Motor neuron (in vitro differentiated cells): ENCODE results near the gene LRRC23. TPM values are rescaled to one million over a fixed set of nuclear protein-coding genes. Genes with fewer than 3 reads are reported as not detected.

ENCODE experiments used
- ATAC-seq, 8 experiments: fragments of 200-7000 bp; cut with Tn5 transposase; replicated peaks in 6 of 8; 2 replicates each; pipeline ENCODE4 v1.8.0; 2021; ENCODE audit warnings: mild to moderate bottlenecking in 8 of 8, moderate library complexity in 8 of 8
- H3K27ac ChIP-seq, 2 donors: fragments of 250-450 bp; sonication (Bioruptor Pico); 2 replicates each; pipeline ENCODE4 v1.9.0; 2021; ENCODE audit warnings: antibody characterized with exemption in 2 of 2, mild to moderate bottlenecking in 2 of 2, moderate library complexity in 1 of 2
- H3K4me1 ChIP-seq, 2 donors: fragments of 250-450 bp; sonication (Bioruptor Pico); replicated peaks in 1 of 2; 2 replicates each; pipeline ENCODE4 v1.6.1; 2021; ENCODE audit warnings: antibody characterized with exemption in 2 of 2, mild to moderate bottlenecking in 2 of 2, moderate library complexity in 1 of 2
- H3K4me3 ChIP-seq, 5 donors: fragments of 250-450 bp; sonication (Bioruptor Pico); 2 replicates each; pipeline ENCODE4 v1.9.0; 2021; ENCODE audit warnings: antibody characterized with exemption in 5 of 5, mild to moderate bottlenecking in 5 of 5, moderate library complexity in 4 of 5
- WGBS, 10 experiments: fragments of 450-650 bp; shearing (Covaris generic); methylation state at CpG; one replicate each; pipeline ENCODE4 v1.0.0; 2022; 5-methylcytosine and 5-hydroxymethylcytosine counted together
- in situ Hi-C, 9 experiments: fragments of 400-800 bp; cut with MboI; loops; one replicate each; pipeline ENCODE4 v1.15.0; 2021; ENCODE audit warnings: low sequenced_read_pairs in 9 of 9, low pct_unique_long_range_greater_than_20kb in 2 of 9; ENCODE audit not compliant: unreplicated experiment in 9 of 9
- total RNA-seq, 8 experiments: library from RNA; unstranded; fragments of 300-600 nt; gene quantifications; 2 replicates each; pipeline versions ENCODE4 v1.2.3 to v1.2.4, GENCODE V29; 2022

LRRC23 gene
- total RNA-seq, 8 experiments from 2014 or later = 4.1 to 51.0 (median 7.1) TPM

DNA sequence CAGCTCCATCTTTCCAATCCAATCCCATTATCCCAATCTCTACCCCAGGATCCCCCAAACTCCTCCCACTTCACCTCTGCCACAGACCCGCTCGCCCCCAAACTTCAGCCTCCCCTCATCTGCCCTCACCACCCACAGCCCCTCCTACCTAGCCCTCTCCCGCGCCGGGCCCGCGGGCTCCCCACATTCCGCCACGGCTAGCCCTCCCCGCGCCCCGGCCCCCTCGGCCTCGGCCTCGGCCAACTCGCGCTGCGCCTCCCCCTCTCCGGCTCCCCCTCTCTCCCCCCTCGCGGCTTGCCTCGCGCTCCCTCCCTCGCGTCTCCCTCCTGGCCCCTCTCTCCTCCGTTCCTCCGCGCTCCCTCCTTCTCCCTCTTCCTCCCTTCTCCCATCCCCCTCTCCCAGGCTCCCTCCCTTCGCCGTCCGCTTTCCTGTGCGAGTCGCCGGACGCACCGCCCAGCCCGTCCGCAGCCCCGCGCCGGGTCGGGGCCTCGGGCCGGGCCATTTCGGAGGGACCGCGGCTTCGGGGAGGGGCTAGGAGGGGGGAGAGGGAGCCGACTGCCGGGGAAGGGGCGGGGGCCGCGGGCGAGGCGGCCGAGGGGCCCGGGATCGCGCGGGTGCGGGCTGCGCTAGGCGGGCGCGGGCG lies 22.9 kb downstream of the LRRC23 start, which contains the start of gene ATN1:
Gene ATN1 (plus strand): TSS at position 581 of the 643 bp plus-strand sequence. CDS start 6,043 bp downstream, outside the sequence.
- in situ Hi-C loops = loop anchor here in 2 of 9 experiments (25.0 kb wide), 1 partner anchor 185 kb away; the partner anchor contains the start of gene C1RL (in 2 of the 2)
- H3K4me1 ChIP-seq = peaks cover 46 to 52% of the 10 kb centered on the region in 2 donors
- WGBS, 10 experiments = 0 to 8% methylated on average over 2 to 3 of the region's 66 CpGs; no CpG with 5 or more reads in 8 of the 10 experiments
- peak; percentile 46 to 74 (median 60) for ATAC-seq
- H3K27ac ChIP-seq = peak within 1 kb of the TSS; percentile 94 to 95
- peak within 1 kb of the TSS; percentile 66 to 98 (median 86) for H3K4me3 ChIP-seq

DNA sequence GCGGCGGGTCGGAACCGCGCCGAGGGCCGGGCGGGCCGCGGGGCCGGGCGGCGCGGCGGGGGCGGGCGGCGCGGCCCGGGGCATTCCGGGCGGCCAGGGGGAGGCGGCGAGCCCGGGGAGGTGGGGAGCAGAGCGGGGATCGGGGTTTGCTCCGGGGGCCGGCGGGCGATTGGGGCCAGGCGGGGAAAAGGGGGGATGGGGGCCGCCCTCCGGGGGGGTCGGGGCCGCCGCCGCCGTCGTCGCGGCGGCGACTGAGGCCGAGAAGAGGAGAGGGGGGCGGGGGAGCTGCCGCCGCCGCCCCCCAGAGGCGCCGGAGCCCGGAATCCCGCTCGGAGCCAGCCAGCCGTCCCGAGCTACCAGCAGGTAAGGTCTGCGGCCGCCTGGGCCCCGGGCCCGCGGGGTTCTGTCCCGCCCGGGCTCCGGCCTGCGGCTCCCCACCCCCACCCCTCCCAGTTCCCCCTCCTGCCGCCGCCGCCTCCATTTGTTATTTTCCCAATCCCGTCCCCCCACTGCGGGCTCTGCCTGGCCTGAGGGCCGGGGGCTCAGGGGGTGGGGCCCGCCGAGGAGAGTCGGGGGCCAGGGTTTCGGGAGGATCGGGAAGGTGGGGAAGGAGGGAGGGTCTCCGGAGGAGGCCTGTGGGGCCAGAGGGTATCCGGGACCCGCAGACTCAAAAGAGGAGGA lies 23.5 kb downstream of the LRRC23 start:
- H3K4me1 ChIP-seq = peaks cover 40 to 48% of the 10 kb centered on the region in 2 donors
- peak overlapping the region; percentile 94 to 95 for H3K27ac ChIP-seq
- peak overlapping the region; percentile 66 to 98 (median 86) for H3K4me3 ChIP-seq
- no CpG with 5 or more reads among the region's 79 CpGs for WGBS, 10 experiments
- in situ Hi-C loops = loop anchor here in 2 of 9 experiments (25.0 kb wide), 1 partner anchor 184 kb away; the partner anchor contains the start of gene C1RL (in 2 of the 2)
- peak in 6 of 8 experiments; percentile 2 to 20 (median 8) for ATAC-seq

DNA sequence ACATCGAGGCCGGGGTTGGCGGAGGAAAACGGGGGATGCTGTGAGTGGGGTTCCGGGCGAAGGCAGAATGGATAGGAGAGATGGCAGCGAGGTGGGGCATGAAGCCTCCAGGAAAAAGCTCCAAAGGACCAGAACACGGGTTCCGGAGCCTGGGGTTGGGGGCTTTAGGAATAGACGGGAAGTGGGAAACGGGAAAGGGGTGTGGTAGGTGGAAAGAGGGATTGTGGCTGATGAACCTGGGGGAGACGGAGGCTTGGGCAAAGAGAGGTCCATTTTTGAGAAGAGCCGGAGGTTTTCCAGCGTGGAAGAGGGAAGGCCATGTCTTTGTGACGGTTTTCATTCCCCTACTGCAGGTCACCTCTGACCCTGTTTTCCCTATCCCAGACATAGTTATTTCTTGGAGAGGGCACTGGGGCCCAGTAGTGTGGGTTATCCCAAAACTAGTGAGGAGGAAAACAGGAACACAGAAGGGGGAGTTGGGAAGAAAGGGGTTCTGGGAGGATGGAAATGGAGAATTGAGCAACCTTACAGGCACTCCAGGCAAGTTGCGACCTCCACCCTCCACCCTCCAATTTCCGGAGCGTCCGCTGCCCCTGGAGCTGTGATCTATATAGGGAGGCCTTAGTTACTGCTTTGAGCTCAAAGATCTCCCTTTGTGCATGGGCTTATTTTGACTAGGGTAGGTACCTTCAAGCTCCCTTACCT lies 24.2 kb downstream of the LRRC23 start:
- in situ Hi-C loops = loop anchor here in 2 of 9 experiments (25.0 kb wide), 1 partner anchor 183 kb away; the partner anchor contains the start of gene C1RL (in 2 of the 2)
- no peak for ATAC-seq
- whole genome bisulfite sequencing, 10 experiments = 0 to 6% (median 3%) methylated on average over 1 to 11 of the region's 19 CpGs; no CpG with 5 or more reads in 5 of the 10 experiments
- H3K4me3 ChIP-seq = peak overlapping the region; percentile 66 to 98 (median 86)
- H3K4me1 ChIP-seq = peaks cover 35 to 46% of the 10 kb centered on the region in 2 donors
- peak overlapping the region; percentile 94 to 95 for H3K27ac ChIP-seq

DNA sequence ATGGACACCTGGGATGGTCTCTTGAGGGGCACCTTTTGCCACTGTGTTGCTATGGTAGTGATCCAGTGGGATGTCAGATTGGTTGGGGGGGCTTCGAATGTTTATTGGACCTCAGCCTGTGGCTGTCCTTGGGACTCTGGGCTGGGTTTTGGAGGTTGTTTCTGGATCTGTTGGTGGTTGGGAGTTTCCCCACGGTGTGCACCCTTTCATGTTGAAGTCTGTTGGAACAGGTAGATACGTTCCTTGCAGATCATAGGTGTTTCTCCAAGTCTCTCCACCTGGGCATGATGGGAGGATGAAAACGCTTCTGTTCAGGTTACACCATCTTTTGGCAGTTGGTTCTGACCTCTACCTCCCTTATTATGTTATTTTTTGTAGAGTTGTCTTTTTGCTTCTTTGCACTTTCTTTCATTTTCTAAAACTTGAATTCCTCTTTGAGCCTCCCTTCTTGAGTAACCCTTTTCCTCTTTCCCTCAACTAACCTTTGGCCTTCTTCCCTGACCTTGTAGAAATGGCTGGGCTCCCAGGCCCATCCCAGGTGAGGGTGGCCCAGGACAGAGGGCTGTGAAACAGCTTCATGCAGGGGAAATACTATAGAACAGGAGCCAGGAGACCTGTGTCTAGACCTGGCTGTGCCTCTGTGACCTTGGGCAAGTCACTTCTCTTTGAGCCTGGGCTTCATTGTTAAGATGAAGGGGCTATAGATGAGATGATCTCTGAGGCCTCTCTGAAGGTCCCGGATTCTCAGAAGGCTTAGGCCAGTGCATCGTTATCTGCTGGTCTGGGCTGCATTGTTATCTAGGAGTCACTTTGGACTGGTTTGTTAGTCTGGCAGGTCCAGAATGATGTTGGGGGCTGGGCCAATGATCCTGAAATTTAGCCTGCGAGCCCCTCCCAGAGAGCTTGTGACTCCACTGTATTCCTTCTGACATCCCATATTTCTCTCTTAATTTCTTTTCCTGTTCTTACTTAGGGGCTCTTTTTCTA lies 25.1 kb downstream of the LRRC23 start:
- Histone ChIP-seq H3K27ac (peak overlapping the region in 1 of 2 donors; percentile 95), H3K4me3 (peak overlapping the region; percentile 66 to 98 (median 86)), H3K4me1 (peaks cover 29 to 42% of the 10 kb centered on the region in 2 donors)
- no peak for ATAC-seq
- in situ Hi-C loops = loop anchor here in 2 of 9 experiments (25.0 kb wide), 1 partner anchor 183 kb away; the partner anchor contains the start of gene C1RL (in 2 of the 2)
- 38 to 89% (median 58%) methylated on average over 1 to 5 of the region's 7 CpGs for WGBS, 10 experiments

DNA sequence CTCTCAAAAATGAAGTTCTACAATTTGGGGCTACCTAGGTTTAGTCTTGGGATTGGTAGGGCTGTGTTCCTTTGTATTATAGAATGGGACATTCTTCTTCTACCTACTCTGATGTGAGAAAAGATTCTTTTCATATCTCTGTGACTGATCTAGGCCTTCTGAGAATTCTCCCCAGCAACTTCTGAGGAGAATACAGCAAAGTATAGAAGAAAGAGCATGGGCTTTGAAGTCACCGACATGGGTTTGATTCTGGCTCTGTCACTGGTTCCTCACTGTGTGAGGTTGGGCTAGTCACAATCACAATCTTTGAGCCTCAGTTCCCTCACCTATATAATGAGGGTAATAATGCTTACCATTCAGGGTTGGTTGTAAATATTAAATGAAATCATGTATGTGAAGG lies 28.1 kb downstream of the LRRC23 start:
- no peak for ATAC-seq
- in situ Hi-C loops = loop anchor here in 2 of 9 experiments (25.0 kb wide), 1 partner anchor 180 kb away; the partner anchor contains the start of gene C1RL (in 2 of the 2)
- 20 to 100% (median 100%) methylated on average over 1 of the region's 1 CpG; no CpG with 5 or more reads in 3 of the 10 experiments for WGBS, 10 experiments
- Histone ChIP-seq H3K4me3 (no peak overlapping the region), H3K27ac (no peak overlapping the region), H3K4me1 (peaks cover 13 to 22% of the 10 kb centered on the region in 2 donors)

DNA sequence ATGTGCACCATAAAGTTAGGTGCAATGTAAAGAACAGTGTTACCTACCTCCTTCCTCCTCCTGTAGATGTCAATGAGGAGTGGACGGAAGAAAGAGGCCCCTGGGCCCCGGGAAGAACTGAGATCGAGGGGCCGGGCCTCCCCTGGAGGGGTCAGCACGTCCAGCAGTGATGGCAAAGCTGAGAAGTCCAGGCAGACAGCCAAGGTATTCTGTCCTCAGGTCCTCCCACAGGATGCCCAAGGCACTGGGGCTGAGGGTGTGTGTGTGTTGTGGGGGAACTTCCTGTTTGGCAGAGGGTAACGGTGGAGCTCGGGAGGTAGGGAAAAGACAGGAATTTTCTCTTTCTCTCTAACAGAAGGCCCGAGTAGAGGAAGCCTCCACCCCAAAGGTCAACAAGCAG lies 29.5 kb downstream of the LRRC23 start:
- WGBS, 10 experiments = 40 to 100% (median 76%) methylated on average over 1 to 5 of the region's 8 CpGs; no CpG with 5 or more reads in 4 of the 10 experiments
- Histone ChIP-seq H3K27ac (no peak overlapping the region), H3K4me3 (no peak overlapping the region), H3K4me1 (peaks cover 19 to 27% of the 10 kb centered on the region in 2 donors)
- in situ Hi-C loops = loop anchor here in 2 of 9 experiments (25.0 kb wide), 1 partner anchor 178 kb away; the partner anchor contains the start of gene C1RL (in 2 of the 2)
- ATAC-seq = no peak

DNA sequence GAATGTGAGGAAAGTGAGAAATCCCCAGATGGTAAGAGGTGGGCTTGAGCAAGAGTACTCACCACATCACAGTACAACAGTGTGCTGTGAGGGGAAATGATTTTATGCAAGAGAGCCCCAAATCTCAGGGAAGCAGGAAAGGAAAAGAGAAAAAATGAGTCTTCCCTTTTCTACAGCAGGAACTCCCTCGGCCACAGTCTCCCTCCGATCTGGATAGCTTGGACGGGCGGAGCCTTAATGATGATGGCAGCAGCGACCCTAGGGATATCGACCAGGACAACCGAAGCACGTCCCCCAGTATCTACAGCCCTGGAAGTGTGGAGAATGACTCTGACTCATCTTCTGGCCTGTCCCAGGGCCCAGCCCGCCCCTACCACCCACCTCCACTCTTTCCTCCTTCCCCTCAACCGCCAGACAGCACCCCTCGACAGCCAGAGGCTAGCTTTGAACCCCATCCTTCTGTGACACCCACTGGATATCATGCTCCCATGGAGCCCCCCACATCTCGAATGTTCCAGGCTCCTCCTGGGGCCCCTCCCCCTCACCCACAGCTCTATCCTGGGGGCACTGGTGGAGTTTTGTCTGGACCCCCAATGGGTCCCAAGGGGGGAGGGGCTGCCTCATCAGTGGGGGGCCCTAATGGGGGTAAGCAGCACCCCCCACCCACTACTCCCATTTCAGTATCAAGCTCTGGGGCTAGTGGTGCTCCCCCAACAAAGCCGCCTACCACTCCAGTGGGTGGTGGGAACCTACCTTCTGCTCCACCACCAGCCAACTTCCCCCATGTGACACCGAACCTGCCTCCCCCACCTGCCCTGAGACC lies 31.0 kb downstream of the LRRC23 start:
- ATAC-seq = no peak
- in situ Hi-C loops = loop anchor here in 2 of 9 experiments (25.0 kb wide), 1 partner anchor 177 kb away; the partner anchor contains the start of gene C1RL (in 2 of the 2)
- Histone ChIP-seq H3K4me3 (no peak overlapping the region), H3K27ac (no peak overlapping the region), H3K4me1 (peaks cover 11 to 16% of the 10 kb centered on the region in 2 donors)
- WGBS, 10 experiments = 50 to 93% (median 92%) methylated on average over 2 to 5 of the region's 14 CpGs; no CpG with 5 or more reads in 7 of the 10 experiments

DNA sequence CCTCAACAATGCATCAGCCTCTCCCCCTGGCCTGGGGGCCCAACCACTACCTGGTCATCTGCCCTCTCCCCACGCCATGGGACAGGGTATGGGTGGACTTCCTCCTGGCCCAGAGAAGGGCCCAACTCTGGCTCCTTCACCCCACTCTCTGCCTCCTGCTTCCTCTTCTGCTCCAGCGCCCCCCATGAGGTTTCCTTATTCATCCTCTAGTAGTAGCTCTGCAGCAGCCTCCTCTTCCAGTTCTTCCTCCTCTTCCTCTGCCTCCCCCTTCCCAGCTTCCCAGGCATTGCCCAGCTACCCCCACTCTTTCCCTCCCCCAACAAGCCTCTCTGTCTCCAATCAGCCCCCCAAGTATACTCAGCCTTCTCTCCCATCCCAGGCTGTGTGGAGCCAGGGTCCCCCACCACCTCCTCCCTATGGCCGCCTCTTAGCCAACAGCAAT lies 31.6 kb downstream of the LRRC23 start:
- no peak for ATAC-seq
- Histone ChIP-seq H3K27ac (no peak overlapping the region), H3K4me1 (peaks cover 11 to 12% of the 10 kb centered on the region in 2 donors), H3K4me3 (peak overlapping the region in 1 of 5 donors; percentile 60)
- 100% methylated on average over 1 of the region's 3 CpGs; no CpG with 5 or more reads in 8 of the 10 experiments for WGBS, 10 experiments
- in situ Hi-C loops = loop anchor here in 2 of 9 experiments (25.0 kb wide), 1 partner anchor 176 kb away; the partner anchor contains the start of gene C1RL (in 2 of the 2)

DNA sequence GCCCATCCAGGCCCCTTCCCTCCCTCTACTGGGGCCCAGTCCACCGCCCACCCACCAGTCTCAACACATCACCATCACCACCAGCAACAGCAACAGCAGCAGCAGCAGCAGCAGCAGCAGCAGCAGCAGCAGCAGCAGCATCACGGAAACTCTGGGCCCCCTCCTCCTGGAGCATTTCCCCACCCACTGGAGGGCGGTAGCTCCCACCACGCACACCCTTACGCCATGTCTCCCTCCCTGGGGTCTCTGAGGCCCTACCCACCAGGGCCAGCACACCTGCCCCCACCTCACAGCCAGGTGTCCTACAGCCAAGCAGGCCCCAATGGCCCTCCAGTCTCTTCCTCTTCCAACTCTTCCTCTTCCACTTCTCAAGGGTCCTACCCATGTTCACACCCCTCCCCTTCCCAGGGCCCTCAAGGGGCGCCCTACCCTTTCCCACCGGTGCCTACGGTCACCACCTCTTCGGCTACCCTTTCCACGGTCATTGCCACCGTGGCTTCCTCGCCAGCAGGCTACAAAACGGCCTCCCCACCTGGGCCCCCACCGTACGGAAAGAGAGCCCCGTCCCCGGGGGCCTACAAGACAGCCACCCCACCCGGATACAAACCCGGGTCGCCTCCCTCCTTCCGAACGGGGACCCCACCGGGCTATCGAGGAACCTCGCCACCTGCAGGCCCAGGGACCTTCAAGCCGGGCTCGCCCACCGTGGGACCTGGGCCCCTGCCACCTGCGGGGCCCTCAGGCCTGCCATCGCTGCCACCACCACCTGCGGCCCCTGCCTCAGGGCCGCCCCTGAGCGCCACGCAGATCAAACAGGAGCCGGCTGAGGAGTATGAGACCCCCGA lies 32.2 kb downstream of the LRRC23 start:
- H3K27ac ChIP-seq = peak overlapping the region; percentile 92 to 97
- peak in 2 of 8 experiments; percentile 1 for ATAC-seq

More for the DNA sequence above, 32.2 kb downstream of the LRRC23 start:
- H3K4me1 ChIP-seq = peaks cover 11 to 12% of the 10 kb centered on the region in 2 donors
- in situ Hi-C loops = loop anchor here in 2 of 9 experiments (25.0 kb wide), 1 partner anchor 175 kb away; the partner anchor contains the start of gene C1RL (in 2 of the 2)
- 80 to 100% methylated on average over 1 of the region's 36 CpGs; no CpG with 5 or more reads in 8 of the 10 experiments for WGBS, 10 experiments
- H3K4me3 ChIP-seq = peak overlapping the region; percentile 39 to 65 (median 60)
